NCI-H2171 (cell line): ENCODE measurements around the gene NEK6.

Source experiments
- DNase-seq: peaks from one replicate; lab custom pipeline; 2025; lab: John Stamatoyannopoulos, UW

The NEK6 gene

DNA sequence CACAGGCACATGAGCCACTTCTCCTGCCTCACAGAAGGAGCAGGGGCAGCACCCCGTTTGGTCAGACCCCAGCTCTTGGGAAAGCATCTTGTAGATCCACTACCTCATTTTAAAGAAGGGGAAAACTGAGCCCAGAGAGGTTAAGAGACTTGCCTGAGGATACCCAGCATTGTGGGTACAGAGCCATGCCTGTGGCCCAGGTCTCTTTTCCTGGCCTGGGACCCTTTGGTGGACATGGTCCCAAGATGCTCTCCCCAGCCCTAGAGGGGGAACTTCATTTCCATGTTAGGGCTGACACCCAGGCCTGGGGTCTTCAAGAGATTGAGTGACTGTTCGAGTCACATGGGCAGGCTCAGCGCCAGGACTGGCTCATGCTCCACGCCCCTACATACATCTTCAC, 64.2 kb downstream of the NEK6 start:
- DNase-seq = no peak

DNA sequence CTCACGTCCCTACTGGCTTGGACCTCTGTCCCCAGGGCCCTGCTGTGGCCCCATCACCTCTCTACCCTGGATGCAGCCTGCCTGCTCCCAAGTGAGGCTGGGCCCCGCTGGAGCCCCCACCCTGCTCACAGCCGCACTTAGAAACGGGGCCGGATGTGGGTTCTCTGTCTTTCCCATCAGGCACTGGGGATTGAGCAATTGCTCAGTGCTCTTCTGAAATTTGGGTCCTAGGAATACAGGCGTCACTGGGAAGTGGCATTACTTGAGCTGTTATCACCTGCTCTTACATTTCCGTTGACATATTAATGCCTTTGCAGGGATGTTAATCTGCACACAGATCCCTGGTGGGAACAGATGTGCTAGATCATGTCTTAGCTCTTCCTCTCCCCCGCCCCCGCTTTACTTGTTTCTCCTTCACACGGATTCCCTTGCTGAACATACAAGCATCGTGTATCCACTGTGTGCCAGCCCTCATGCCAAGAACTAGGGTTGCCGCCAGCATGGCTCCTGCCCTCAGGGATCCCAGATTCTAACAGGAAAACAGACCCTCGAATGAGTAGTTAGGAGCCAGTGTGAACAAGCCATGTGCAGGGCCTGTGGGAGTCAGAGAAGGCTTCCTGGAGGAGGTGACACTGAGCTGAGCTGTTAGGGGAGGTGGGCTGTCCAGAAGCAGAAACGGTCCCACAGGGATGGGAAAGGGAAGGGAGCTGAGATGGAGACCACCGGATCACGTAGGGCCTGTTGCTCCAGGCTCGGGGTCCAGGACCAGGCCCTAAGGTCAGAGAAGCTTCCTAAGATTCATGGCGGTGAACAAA, 65.1 kb downstream of the NEK6 start:
- no peak for DNase-seq

DNA sequence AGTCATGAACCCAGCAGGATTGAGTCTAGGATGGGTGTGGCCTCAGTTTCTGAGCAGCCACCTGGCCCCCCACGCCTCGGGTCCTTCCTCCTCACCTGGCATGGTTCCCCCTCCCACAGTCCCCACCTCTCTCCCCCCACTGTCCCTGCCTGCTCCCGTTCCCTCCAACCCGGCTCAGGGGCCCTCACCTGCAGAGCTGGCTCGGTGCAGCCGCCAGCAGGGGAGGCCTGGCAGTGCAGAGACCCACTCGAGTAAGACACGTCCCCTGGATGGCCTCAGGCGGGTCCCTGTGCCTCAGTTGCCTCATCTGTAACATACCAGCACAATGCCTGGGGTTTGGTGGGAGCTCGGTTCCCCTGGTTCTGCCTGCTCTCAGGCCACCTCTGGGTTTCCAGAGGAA, 66.2 kb downstream of the NEK6 start:
- no peak for DNase-seq

DNA sequence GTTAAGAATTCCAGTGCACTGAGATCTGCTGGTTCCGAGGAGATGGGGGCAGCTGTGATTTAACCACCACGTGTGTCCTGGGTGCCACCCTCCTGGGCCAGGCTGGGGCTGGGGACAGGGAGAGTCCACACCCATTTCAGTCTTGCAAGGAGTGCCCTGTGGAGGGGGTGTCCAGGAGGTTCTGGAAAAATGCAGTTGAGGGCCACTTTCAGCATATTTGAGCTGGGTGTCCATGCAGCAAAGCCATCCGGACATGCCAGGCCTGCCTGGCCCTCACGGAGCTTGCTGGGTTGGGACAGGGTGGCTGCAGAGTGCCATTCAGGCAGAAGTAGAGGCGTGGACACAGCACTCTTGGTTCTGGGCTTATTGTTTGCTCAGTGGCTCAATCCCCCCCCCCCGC, 68.1 kb downstream of the NEK6 start:
- DNase-seq = no peak

DNA sequence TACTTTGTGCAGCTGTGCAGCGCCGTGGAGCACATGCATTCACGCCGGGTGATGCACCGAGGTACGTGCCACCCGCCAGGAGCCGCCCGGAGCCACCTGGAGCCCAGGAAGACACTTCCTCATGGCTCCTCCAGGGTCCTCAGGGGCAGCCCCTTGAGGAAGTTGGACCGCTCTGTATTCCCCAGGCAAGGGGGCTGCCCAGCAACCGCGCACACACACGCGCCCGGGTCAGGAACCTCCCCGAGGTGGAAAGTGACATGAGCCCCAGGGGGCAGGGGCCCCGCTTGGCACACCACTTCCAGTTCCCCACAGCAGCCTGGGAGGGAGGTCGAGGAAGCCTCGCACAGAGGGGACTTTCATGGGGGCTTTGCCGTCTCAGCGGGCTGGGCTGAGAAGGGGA, 68.6 kb downstream of the NEK6 start:
- DNase-seq = no peak

DNA sequence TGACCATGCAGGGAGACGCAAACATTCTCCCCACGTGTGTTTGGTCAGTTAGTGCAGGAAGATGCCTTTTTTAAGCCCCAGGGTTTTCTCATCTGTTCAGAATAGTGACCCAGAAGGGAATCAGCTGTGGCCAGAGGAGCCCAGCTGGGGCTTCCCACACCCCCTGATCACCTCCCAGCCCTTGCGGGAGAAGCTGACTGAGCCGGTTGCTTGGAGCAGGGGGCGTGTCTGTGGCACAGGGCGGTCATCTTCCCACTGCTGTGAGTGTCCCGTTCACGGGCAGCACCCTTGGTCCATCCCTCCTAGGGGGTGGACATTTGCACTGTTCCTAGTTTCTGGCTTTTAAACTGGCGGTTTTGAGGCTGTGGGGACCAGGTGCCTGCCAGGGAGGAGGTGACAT, 69.7 kb downstream of the NEK6 start:
- DNase-seq = no peak

DNA sequence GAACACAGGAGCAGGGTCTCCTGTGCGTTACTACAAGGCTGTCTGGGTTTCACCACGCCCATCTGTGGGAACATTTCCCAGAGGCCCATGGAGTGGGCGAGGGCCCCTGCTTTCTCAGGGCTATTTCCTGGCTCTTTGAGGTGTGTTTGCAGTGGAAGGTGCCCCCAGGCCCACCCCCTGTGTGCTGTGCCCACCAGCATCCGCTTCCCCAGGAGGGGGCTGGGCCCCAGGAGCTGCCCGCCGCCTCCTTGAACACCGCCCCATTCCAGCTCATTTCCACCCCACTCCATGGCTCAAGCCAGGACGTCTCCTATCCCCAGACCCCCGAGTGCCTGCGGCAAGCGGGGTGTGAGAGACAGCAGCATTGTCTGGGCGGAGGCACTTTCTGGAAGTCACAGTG, 70.5 kb downstream of the NEK6 start:
- no peak for DNase-seq

DNA sequence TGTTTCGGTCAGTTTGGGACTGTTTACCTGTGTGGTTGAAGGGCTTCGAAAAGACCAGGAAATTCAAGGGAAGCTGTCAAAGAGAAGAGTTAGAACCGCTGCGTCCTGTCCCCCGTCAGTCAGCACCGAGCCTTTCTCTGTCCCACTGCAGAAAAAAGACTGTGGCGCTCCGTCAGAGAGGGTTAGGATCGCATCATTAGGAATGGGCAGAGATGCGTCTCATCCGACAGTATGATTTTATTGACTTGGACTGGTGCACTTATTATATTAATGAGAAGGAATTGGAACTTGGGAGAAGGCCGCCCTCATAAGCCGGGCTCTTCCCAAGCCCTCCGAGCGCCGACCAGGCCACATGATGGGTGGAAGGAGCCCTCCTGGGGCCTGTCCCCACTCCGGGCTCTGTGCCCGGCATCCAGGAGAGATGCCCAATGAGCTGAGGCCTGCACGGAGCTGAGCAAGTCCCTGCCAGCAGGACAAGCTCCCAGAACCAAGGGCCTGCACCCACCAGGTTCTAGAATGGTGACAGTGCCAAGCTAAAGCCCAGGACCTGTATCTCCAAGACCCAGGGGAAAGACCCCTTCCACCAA, 71.5 kb downstream of the NEK6 start:
- no peak for DNase-seq

DNA sequence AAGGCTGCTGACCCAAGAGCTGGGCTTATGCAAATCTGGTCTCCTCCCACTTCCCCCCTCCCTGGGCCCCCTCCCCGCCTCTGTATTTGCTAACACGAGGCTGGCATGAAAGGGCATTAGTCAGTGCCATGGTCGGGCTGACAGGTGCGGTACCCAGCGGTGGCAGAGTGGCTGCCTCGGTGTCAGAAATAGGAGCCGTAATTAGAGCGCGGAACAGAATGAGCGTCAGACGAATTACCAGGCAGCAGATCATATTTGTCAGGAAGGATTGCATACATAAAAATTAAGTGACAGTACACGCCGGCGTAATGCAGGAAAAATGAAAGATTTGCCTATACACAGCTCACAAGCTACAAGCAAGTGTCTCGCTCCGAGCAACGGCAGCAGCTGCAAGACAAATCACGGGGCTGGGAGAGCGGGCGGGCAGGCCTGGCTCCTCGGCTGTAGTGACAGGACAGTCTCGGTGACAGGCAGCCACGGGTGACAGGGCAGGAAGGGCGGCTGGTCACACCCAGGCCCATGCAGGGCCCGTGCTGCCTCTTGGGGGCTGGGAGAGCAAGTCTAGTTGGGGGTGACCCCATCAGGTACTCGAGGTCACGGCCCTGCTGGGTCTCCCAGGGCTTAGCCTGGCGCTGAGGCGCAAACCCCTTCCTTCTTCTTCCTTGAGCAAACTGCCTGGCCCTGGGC, 72.4 kb downstream of the NEK6 start:
- DNase-seq = no peak

DNA sequence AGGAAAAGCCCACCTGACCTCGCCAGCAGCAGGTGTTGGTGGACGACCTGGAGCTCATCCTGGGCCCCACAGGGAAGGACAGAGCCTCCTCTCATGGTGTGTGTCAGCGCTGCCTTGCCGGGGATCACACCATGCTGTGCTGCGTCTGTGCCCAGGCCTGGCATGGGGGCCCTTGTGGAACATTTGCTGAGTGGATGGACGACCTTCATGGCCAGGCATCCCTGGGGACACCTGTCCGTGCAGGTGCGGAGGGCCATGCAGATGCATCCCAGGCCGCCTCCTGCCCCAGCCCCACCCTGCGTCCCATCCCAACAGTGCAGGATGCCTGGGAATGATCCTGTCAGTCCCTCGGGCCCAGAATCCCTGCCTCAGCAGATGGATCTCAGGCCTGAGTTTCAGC, 73.8 kb downstream of the NEK6 start:
- DNase-seq = no peak

DNA sequence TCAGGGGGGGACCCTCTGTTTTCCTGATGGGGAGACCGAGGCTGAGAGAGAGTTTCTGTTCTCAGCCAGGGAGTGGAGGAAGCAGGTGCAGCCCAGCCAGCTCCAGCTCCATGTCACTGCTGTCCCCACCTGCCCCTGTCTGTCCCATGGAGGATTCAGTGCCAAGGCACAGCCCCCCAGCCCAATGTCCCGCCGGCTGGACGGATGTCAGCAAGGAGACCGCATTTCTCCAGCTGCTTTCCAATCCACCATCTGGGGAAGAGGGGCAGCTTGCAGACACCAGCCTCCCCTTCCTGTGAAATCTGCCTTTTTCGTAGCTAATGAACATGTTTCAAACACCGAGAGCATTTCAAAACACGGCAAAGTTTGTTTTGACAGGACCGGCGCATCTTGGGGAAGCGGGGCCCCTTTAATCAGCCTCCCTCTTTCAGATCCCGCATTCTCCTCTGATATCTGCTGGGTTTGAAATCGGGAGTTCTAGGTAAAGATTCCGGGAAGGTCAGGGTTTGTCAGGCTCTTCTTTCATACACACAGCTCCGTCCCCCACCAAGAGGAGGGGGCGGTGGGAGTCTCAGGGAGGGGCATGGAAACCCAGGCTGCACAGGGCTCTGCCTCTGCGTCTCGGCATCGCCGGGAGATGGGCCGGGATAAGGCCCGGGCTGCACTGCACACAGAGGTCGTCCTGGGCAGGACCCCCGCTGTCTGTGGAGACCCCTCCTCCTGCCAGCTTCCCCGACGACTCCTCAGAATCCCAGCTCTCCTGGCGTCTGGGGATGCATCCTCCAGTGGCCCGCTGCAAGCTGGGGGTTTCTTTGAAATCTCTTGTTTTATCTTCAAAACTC, 74.8 kb downstream of the NEK6 start:
- DNase-seq = no peak

DNA sequence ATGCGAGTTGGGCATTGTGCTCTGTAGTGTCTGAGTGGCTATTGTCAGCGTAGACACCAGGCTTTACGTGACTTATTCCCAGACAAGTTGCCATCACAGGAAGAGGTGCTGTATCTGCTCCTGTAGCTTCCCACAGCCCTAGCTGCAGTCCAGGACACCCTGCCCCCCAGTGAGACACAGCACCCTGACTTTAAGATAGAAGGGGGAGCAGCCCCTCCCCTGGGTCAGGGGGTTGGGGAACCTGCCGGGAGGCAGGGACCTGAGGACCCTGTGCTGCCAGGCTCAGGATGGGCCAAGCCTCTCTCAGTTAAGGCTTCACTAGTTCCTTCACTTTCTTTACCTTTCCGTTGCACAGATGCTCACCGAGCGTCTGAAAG, 75.4 kb downstream of the NEK6 start:
- no peak for DNase-seq

DNA sequence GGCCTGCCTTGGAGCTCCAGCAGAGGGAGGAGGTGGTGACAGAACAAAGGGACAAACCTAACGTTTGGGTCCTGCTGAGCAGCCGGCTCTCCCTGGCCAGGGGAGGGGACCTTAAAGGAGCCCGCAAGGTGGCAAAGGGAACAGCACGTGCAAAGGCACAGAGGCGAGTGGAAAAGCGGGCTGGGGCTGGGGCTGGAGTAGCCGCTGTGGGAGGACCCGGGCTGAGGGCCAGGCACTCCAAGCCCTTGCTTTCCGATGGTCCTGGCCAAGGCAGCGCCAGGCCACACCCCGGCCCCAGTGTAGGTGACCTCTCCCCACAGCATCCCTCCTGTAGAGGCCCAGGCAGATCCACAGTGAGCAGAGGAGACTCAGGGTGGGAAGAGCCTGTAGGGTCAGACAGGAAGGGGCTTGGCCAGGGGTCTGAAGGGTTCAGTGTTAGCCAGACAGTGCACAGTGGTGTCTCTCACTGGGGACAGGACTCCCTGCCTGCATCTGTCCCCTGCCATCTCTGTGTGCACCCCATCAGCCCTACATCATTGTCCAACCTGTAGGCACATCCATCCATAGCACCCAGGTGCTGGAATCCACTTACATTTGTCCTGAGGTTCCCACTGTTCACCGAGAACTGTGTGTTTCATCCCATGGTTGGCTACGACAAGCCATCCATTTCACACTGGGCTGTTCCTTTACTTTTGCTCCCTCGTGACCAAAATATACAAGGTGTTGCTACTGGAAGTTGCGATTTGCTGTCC, 77.0 kb downstream of the NEK6 start:
- no peak for DNase-seq

DNA sequence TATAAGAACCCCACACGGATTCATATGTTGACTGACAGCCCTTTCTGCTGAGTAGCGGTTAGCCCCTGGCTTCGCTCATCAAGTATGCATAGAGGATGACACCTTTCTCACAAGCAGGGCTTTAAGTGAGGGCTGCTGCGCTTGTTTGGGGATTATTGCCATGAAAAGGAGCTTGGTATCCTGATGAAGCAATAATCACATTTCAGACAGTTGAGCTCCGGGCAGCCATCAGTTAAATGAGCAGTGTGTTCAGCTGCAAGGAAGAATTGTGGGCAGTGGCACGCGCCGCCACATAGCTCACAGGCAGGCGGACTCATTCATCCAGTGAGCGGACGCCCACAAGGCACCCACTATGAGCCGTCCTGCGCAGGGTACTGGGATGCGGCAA, 77.6 kb downstream of the NEK6 start:
- no peak for DNase-seq

DNA sequence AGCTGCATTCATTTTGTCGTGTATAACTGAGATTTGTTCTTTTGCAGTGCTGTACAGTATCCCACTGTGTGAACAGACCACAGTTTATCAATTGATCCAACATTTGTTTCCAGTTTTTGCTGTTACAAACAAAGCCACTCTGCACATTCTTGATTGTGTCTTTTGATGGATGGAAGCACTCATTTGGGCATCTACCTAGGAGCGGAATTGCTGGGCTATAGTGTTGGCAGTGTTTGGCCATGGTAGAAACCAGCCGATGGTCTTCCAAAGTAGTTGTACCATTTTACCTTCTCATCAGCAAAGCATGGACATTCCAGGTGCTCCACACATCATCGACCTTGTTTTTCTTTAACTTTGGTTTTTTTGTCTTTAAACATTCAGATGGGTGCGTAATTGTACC, 79.8 kb downstream of the NEK6 start:
- no peak for DNase-seq

DNA sequence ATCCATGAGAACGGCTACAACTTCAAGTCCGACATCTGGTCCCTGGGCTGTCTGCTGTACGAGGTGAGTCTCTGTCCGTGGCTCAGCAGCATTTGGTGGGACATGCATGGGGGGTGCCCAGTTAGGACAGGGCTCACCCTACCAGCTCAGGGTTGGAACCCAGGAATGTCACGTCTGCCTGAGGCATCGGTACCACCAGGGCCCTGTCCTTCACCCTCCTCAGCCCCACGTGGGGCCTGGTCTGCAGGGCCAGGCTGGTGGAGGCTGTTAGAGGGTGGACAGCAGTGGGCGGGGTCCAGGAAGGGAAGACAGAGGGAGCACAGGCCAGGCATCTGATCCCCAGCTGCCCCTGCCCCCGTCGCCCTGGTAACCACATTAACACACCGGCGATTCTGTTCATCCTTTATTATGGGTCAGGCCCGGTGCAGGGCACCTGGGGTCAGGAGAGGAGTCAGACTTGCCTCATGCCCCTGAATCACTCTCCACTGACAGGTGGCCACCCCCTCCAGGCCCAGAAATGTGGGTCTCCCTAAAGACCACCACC, 81.9 kb downstream of the NEK6 start:
- DNase-seq = no peak

DNA sequence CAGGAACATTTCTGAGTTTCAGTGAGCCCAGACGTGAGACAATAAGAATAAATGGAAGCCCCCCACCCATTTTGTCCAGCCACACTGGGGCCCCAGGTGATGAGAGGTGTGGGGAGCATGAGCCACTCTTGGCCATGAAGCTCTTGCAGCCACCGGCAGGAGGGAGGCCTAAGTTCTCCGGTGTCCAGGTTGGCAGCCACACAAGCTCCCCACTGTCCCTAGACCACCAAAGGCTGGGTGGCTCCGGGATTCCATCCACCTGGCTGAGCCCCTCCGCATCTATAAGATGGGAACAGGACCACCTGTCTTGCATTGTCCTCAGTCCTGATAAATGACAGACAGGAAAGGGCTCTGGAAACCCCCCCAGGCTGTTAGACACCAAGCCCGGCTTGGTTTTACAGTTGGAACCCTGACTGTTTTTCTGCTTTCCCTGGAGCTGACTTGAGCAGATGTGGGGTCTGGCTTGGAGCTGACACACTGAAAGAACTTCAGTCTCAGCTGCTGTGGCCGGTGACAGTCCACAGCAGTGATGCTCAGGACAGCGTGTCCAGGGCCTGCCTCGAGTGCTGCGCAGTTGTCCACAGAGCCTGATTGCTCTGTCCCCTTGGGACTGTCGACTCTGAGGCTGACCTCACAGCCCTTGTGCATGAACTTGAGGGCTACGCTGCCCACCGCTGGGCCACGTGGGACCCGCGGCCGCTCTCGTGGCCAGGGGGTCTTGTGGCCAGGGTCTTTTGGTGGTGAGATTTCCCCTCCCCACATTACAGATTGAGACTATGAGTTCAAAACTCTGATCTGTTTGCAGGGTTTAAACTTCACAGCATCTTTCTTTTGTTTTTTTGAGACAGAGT, 82.7 kb downstream of the NEK6 start:
- DNase-seq = no peak

DNA sequence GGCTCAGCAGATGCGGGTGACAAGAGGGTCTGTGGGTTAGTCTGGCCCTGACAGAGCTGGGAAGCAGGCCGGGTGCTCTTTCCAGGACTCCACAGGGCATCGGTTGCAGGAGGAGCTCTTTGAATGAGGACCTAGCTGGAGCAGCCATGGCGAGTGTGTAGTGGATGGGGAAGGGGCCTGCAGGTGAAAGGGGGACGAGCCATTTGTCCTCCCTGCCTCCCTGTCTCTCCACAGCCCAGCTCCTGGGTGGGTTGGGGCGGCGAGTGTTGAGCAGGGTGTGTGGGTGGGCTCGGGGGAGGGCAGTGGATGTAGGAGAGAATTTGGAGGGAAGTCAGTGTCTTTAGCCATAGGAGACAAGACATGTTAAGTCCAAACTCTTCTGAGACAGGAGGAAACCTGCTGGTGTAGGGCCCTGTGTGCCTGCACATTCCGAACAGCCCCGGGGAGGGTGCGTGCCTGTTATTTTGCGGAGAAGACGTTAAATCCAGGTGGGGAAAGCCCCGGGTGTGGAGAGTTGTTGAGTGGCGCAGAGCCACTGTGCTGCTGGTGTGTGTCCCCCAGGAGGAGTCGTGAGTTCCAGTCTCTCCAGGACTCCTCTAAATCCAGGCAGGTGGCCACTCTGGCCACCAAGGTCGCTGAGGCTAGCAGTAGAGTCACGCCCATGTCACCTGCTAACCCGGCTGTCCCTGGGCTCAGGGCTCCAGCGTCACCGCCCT, 83.9 kb downstream of the NEK6 start:
- DNase-seq = no peak

DNA sequence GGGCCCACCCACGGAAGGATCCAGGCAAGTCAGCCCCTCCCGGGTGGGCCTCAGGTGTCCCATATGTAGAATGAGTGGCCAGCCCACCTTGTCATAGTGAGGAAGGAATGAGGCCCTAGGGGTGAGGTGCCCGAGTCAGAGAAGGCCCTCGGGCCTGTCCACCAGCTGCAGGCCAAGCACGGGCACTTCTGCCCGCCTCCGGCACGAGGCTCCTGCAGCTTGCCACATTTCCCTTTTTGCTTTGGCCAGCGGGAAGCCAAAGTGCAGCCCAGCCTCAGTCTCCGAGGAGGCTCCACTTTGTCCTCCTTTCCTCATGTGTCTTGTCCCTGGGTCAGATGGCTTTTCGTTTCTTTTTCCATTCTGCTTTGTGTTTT, 84.6 kb downstream of the NEK6 start:
- no peak for DNase-seq
